HFFc6 (cell line): ENCODE results near the gene INCA1. TPM values are rescaled to one million over a fixed set of nuclear protein-coding genes. Genes with fewer than 3 reads are reported as not detected.
A peak's percentile ranks its signal among the peaks of the same experiment; 100 is the strongest.

Experiments used
- DNase-seq: peaks from one replicate; pipeline ENCODE4 v3.0.0-alpha.2; 2018
- H3K27ac Mint-ChIP-seq: 2 replicates; pipeline ENCODE4 v1.8.0; 2020; ENCODE audit warnings: mild to moderate bottlenecking, mixed read lengths
- H3K27me3 Mint-ChIP-seq: 2 replicates; pipeline ENCODE4 v1.8.0; 2021; ENCODE audit warnings: mild to moderate bottlenecking, moderate library complexity, mixed read lengths; ENCODE audit not compliant: insufficient read depth
- H3K36me3 Mint-ChIP-seq: 2 replicates; pipeline ENCODE4 v1.8.0; 2021; ENCODE audit warnings: low read depth, mixed read lengths
- H3K4me1 Mint-ChIP-seq: 2 replicates; pipeline ENCODE4 v1.8.0; 2020; ENCODE audit warnings: low read depth, mixed read lengths
- H3K4me3 Mint-ChIP-seq: 2 replicates; pipeline ENCODE4 v1.8.0; 2020; ENCODE audit warnings: mild to moderate bottlenecking, moderate library complexity, mixed read lengths
- H3K9me3 Mint-ChIP-seq: 2 replicates; pipeline ENCODE4 v1.8.0; 2020; ENCODE audit warnings: mild to moderate bottlenecking, mixed read lengths
- CTCF ChIP-seq: fragments of 200-600 bp; sonication (generic); IDR thresholded peaks from 2 replicates; pipeline ENCODE4 v1.5.0; 2021; ENCODE audit warnings: antibody characterized with exemption, mild to moderate bottlenecking
- total RNA-seq, 6 experiments: library from RNA; stranded (reverse); fragmentation: NEBNext Ultra II Directional; extraction: Animal tissue kit (Norgen Biotek cat#: 25700); gene quantifications; 2 replicates in 1 of 6; 3 replicates in 5 of 6; pipeline ENCODE4 v1.2.3, GENCODE V29; 2021

The INCA1 gene
- total RNA-seq, 6 experiments from 2014 or later: 0.66 to 1.5 (median 1.0) TPM

- H3K4me1 Mint-ChIP-seq: peaks cover 15% of the 10 kb centered on the region
- DNase-seq: peak; percentile 89
- peaks cover 34% of the 10 kb centered on the region for H3K36me3 Mint-ChIP-seq
Observed at GRCh38 chr17:4969047-4969550, 28.2 kb downstream of the INCA1 start.

GRCh38 chr17:4968486-4969046 is 28.8 kb downstream of the INCA1 start:
- DNase-seq: no peak
- peaks cover 4% of the 10 kb centered on the region; the same call in 1 of the 2 replicates for H3K9me3 Mint-ChIP-seq
- peaks cover 30% of the 10 kb centered on the region for H3K36me3 Mint-ChIP-seq
- peaks cover 18% of the 10 kb centered on the region for H3K27me3 Mint-ChIP-seq
- no peak overlapping the region for H3K27ac Mint-ChIP-seq
- no peak for TF ChIP-seq CTCF
- H3K4me1 Mint-ChIP-seq: peaks cover 15% of the 10 kb centered on the region
- no peak overlapping the region for H3K4me3 Mint-ChIP-seq

More at GRCh38 chr17:4969047-4969550, 28.2 kb downstream of the INCA1 start:
- H3K4me3 Mint-ChIP-seq: no peak overlapping the region
- TF ChIP-seq CTCF: no peak
- H3K27me3 Mint-ChIP-seq: peaks cover 16% of the 10 kb centered on the region
- no peak overlapping the region for H3K27ac Mint-ChIP-seq
- peaks cover 4% of the 10 kb centered on the region; the same call in 1 of the 2 replicates for H3K9me3 Mint-ChIP-seq

GRCh38 chr17:4967539-4968485 is 29.5 kb downstream of the INCA1 start, which contains the start of gene SPAG7:
Gene SPAG7, minus strand, starts transcription at chr17:4967817. Its CDS starts 13 bp downstream, at chr17:4967804.
- DNase-seq: peak; percentile 92
- Mint-ChIP-seq H3K36me3 (peaks cover 29% of the 10 kb centered on the region), H3K27ac (no peak within 1 kb of the TSS), H3K9me3 (peaks cover 4% of the 10 kb centered on the region; the same call in 1 of the 2 replicates), H3K4me3 (no peak within 1 kb of the TSS), H3K27me3 (peaks cover 18% of the 10 kb centered on the region), H3K4me1 (peaks cover 15% of the 10 kb centered on the region)
- TF ChIP-seq CTCF: peak; percentile 43

- H3K27me3 Mint-ChIP-seq: peaks cover 18% of the 10 kb centered on the region
- no peak overlapping the region for H3K27ac Mint-ChIP-seq
- DNase-seq: peak; percentile 100
- peaks cover 15% of the 10 kb centered on the region for H3K4me1 Mint-ChIP-seq
- H3K4me3 Mint-ChIP-seq: no peak overlapping the region
- peaks cover 4% of the 10 kb centered on the region; the same call in 1 of the 2 replicates for H3K9me3 Mint-ChIP-seq
- no peak for TF ChIP-seq CTCF
- peaks cover 24% of the 10 kb centered on the region for H3K36me3 Mint-ChIP-seq
Observed at GRCh38 chr17:4966844-4967538, 30.3 kb downstream of the INCA1 start.
